ENCODE measurements around the gene UNC5C. TPM values are rescaled to one million over a fixed set of nuclear protein-coding genes. Genes with fewer than 3 reads are reported as not detected.

The UNC5C gene
- total and polyA plus RNA-seq, 8 donors, result 0.15 to 0.84 (median 0.34) TPM

- DNase-seq, result no peak
- no peak for FAIRE-seq
- Histone ChIP-seq H3K4me1 (no peaks in the 10 kb centered on the region), H3K27me3 (no peaks in the 10 kb centered on the region), H3K27ac (no peak overlapping the region), H3K4me3 (no peak overlapping the region), H3K9me3 (no peaks in the 10 kb centered on the region), H3K36me3 (no peaks in the 10 kb centered on the region)
- TF ChIP-seq, protein P1, sequence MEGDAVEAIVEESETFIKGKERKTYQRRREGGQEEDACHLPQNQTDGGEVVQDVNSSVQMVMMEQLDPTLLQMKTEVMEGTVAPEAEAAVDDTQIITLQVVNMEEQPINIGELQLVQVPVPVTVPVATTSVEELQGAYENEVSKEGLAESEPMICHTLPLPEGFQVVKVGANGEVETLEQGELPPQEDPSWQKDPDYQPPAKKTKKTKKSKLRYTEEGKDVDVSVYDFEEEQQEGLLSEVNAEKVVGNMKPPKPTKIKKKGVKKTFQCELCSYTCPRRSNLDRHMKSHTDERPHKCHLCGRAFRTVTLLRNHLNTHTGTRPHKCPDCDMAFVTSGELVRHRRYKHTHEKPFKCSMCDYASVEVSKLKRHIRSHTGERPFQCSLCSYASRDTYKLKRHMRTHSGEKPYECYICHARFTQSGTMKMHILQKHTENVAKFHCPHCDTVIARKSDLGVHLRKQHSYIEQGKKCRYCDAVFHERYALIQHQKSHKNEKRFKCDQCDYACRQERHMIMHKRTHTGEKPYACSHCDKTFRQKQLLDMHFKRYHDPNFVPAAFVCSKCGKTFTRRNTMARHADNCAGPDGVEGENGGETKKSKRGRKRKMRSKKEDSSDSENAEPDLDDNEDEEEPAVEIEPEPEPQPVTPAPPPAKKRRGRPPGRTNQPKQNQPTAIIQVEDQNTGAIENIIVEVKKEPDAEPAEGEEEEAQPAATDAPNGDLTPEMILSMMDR (IDR thresholded peaks at IDR 0.05), result no peak
- 64 to 65% methylated on average over 7 of the region's 7 CpGs for WGBS, 2 donors
- no peak for ATAC-seq
- intact Hi-C loops (cut with DNase I), result no loop called here
Measured at GRCh38 chr4:95232358-95233156, 316.2 kb downstream of the UNC5C start.

DNA sequence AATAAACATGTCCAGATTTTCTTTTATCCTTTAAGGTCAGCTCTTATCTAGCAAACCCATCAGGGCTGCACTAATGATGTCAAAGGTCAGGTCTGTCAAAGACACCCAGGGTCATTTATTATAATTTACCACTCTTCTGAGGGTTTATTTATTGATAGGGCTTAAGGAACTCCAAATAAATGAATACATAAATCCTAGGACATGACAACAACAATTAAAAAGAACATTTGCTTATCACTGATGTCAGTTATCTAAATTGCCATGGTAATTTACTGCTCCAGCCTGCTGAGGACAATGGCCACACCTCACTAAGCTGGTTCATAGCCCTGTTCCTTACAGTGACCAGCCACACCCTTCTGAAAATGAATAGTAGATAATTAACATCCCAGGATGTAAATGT, 317.1 kb downstream of the UNC5C start:
- Histone ChIP-seq H3K27me3 (no peaks in the 10 kb centered on the region), H3K36me3 (no peaks in the 10 kb centered on the region), H3K4me3 (no peak overlapping the region), H3K4me1 (no peaks in the 10 kb centered on the region), H3K9me3 (no peaks in the 10 kb centered on the region), H3K27ac (no peak overlapping the region)
- DNase-seq, result no peak
- TF ChIP-seq, protein P1 (IDR thresholded peaks at IDR 0.05), result no peak
- no peak for ATAC-seq
- intact Hi-C loops (cut with DNase I), result no loop called here
- FAIRE-seq, result no peak

GRCh38 chr4:95225849-95226248, 322.9 kb downstream of the UNC5C start:
- intact Hi-C loops (cut with DNase I), result no loop called here
- no peaks in the 10 kb centered on the region for H3K27me3 ChIP-seq
- no peaks in the 10 kb centered on the region for H3K36me3 ChIP-seq
- no peak overlapping the region for H3K27ac ChIP-seq
- ATAC-seq (no peak), DNase-seq (no peak), FAIRE-seq (no peak)
- WGBS, 2 donors, result 85 to 91% methylated on average over 6 of the region's 6 CpGs
- no peaks in the 10 kb centered on the region for H3K9me3 ChIP-seq
- H3K4me1 ChIP-seq, result no peaks in the 10 kb centered on the region
- TF ChIP-seq, protein P1 (IDR thresholded peaks at IDR 0.05), result no peak
- no peak overlapping the region for H3K4me3 ChIP-seq

GRCh38 chr4:95224402-95224801, 324.4 kb downstream of the UNC5C start:
- no peak for ATAC-seq
- TF ChIP-seq, protein P1 (IDR thresholded peaks at IDR 0.05), result no peak
- Histone ChIP-seq H3K36me3 (no peaks in the 10 kb centered on the region), H3K27ac (no peak overlapping the region), H3K27me3 (no peaks in the 10 kb centered on the region), H3K4me1 (no peaks in the 10 kb centered on the region), H3K9me3 (no peaks in the 10 kb centered on the region), H3K4me3 (no peak overlapping the region)
- no peak for DNase-seq
- intact Hi-C loops (cut with DNase I), result no loop called here
- no peak for FAIRE-seq
- WGBS, 2 donors, result 85 to 90% methylated on average over 3 of the region's 3 CpGs

Data from pancreas (tissue), 10 donors.